Ascending aorta (tissue), 2 donors: ENCODE data around the gene L3MBTL3. TPM values are rescaled to one million over a fixed set of nuclear protein-coding genes. Genes with fewer than 3 reads are reported as not detected.
"Not testable (repeated sequence)": the region's sequence is repeated elsewhere in the genome, so short reads cannot be mapped to it uniquely, and the experiment has no call there.

Experiments used
- DNase-seq, 2 donors: peaks; one replicate each; pipeline ENCODE4 v3.0.0-alpha.2; 2019; ENCODE audit warnings: low spot score in 2 of 2
- H3K27ac ChIP-seq, 2 donors: fragments of 200-600 bp; sonication (generic); one replicate each; pipeline ENCODE4 v1.5.1; 2016 to 2017; ENCODE audit warnings: mild to moderate bottlenecking in 1 of 2
- H3K27me3 ChIP-seq: fragments of 200-600 bp; sonication (generic); one replicate; pipeline ENCODE4 v1.5.1; 2017
- H3K36me3 ChIP-seq, 2 donors: fragments of 200-600 bp; sonication (generic); one replicate each; pipeline ENCODE4 v1.5.1; 2016
- H3K4me1 ChIP-seq, 2 donors: fragments of 200-600 bp; sonication (generic); one replicate each; pipeline ENCODE4 v1.5.1; 2016 to 2017; ENCODE audit warnings: mild to moderate bottlenecking in 1 of 2
- H3K4me3 ChIP-seq, 2 donors: fragments of 200-600 bp; sonication (generic); one replicate each; pipeline ENCODE4 v1.5.1; 2016 to 2017; ENCODE audit warnings: mild to moderate bottlenecking in 1 of 2
- H3K9me3 ChIP-seq, 2 donors: fragments of 200-600 bp; sonication (generic); one replicate each; pipeline ENCODE4 v1.5.1; 2016
- CTCF ChIP-seq, 3 experiments: fragments of 200-600 bp in 2 of 3; fragments of 450-650 bp in 1 of 3; sonication (generic) in 2 of 3; IDR thresholded peaks; one replicate each; pipeline ENCODE4 v1.5.1; 2016 to 2019; ENCODE audit warnings: antibody characterized with exemption in 3 of 3, mild to moderate bottlenecking in 1 of 3, moderate library complexity in 1 of 3
- intact Hi-C: fragments of 100-400 bp; cut with DNase I; formaldehyde crosslinking; loops from one replicate; pipeline ENCODE4 v1.15.1; 2023
- total RNA-seq: library from RNA; depleted of rRNA; stranded (reverse); fragments of >200 nt; gene quantifications from one replicate; pipeline ENCODE4 v1.1.0, GENCODE V29; 2016

L3MBTL3 gene
- total RNA-seq, 1 donor from 2014 or later = 2.0 TPM

DNA sequence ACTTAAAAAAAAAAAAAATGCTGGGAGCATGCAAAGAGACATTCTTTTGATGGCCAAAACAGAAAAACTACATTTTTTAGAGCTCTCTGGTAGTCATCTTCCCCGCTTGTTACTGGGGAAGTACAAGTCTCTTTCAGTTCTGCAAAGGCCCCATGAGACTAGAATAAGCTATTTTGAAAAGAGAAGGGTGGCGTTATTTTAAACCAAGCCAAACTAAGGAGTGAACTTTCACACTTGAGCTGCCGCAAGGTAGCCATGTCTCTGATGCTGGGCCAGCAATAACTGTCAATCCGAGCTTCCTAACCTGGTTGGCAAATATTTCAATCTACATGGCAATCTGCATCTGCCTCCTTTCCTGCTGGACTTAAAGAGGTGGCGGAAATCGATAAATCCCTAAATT, 96.7 kb downstream of the L3MBTL3 start:
- Histone ChIP-seq H3K27me3 (no peaks in the 10 kb centered on the region), H3K4me3 (no peak overlapping the region), H3K4me1 (no peaks in the 10 kb centered on the region), H3K27ac (no peak overlapping the region), H3K9me3 (no peaks in the 10 kb centered on the region), H3K36me3 (no peaks in the 10 kb centered on the region)
- intact Hi-C loops = no loop called here
- no peak for DNase-seq
- no peak for TF ChIP-seq CTCF (IDR thresholded peaks at IDR 0.05)

DNA sequence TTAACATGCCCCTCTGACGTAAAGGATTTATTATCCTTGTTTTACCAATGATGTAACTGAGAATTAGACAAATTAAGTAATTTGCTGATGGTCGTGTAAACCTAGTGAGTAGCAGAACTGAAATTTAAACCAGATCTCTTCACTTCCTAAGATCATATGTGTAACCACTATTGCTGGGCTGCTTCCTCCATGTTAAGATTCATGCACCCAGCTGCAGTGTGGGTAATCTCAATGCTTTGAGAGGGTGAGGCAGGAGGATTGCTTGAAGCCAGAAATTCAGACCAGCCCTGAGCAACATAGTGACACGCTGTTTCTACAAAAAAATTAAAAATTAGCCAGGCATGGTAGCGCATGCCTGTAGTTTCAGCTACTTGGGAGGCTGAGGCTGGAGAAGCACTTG, 97.9 kb downstream of the L3MBTL3 start:
- H3K4me3 ChIP-seq = no peak overlapping the region
- intact Hi-C loops = no loop called here
- no peak overlapping the region for H3K27ac ChIP-seq
- H3K36me3 ChIP-seq = peaks cover 0 to 4% of the 10 kb centered on the region in 2 donors
- no peaks in the 10 kb centered on the region for H3K27me3 ChIP-seq
- DNase-seq = no peak
- H3K4me1 ChIP-seq = no peaks in the 10 kb centered on the region
- no peak for TF ChIP-seq CTCF (IDR thresholded peaks at IDR 0.05)
- no peaks in the 10 kb centered on the region for H3K9me3 ChIP-seq

- DNase-seq, H3K9me3 ChIP-seq, H3K4me3 ChIP-seq, H3K27me3 ChIP-seq, intact Hi-C loops, H3K4me1 ChIP-seq, H3K36me3 ChIP-seq, H3K27ac ChIP-seq: not testable (repeated sequence)
Observed at GRCh38 chr6:130117187-130117701, 98.9 kb downstream of the L3MBTL3 start.

DNA sequence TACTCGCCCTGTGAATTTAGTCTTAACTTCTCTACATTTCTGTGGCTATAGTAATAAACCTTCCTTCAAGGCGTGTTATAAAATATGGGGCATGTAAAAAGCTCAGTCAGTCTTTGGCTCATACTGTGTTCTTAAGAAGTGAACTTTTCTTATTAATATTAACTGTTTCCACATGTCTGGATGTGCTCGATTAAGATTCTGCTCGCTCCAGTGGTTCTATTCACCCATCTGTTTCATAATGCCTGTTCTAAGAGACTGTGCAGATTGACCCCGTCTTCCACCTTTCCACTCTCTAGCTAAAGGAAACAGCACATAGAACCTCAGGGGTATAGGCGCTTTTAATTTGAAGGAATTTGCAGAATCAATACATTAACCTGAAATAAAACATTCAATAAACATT, 99.9 kb downstream of the L3MBTL3 start:
- Histone ChIP-seq H3K27ac (no peak overlapping the region), H3K36me3 (peaks cover 0 to 4% of the 10 kb centered on the region in 2 donors), H3K27me3 (no peaks in the 10 kb centered on the region), H3K4me3 (no peak overlapping the region), H3K9me3 (no peaks in the 10 kb centered on the region), H3K4me1 (no peaks in the 10 kb centered on the region)
- no peak for TF ChIP-seq CTCF (IDR thresholded peaks at IDR 0.05)
- DNase-seq = no peak
- intact Hi-C loops = no loop called here

GRCh38 chr6:130119211-130119610, 100.8 kb downstream of the L3MBTL3 start:
- Histone ChIP-seq H3K9me3 (no peaks in the 10 kb centered on the region), H3K27ac (no peak overlapping the region), H3K36me3 (peaks cover 0 to 4% of the 10 kb centered on the region in 2 donors), H3K27me3 (no peaks in the 10 kb centered on the region), H3K4me1 (no peaks in the 10 kb centered on the region), H3K4me3 (no peak overlapping the region)
- no peak for TF ChIP-seq CTCF (IDR thresholded peaks at IDR 0.05)
- no peak for DNase-seq
- intact Hi-C loops = no loop called here

GRCh38 chr6:130120731-130121130, 102.3 kb downstream of the L3MBTL3 start:
- peaks cover 0 to 4% of the 10 kb centered on the region in 2 donors for H3K36me3 ChIP-seq
- no peaks in the 10 kb centered on the region for H3K4me1 ChIP-seq
- no peak overlapping the region for H3K27ac ChIP-seq
- no peak for DNase-seq
- no peak overlapping the region for H3K4me3 ChIP-seq
- no peaks in the 10 kb centered on the region for H3K27me3 ChIP-seq
- no peak for TF ChIP-seq CTCF (IDR thresholded peaks at IDR 0.05)
- H3K9me3 ChIP-seq = no peaks in the 10 kb centered on the region
- intact Hi-C loops = no loop called here
